GM12878 (cell line): Measurements from ENCODE around the gene MCUB. TPM values are rescaled to one million over a fixed set of nuclear protein-coding genes. Genes with fewer than 3 reads are reported as not detected.

Experiments
- ATAC-seq: fragments of 200-7000 bp; cut with Tn5 transposase; 3 replicates; pipeline ENCODE4 v1.9.1; 2020; ENCODE audit warnings: mild to moderate bottlenecking, moderate library complexity
- BruUV-seq: library from RNA; stranded (reverse); fragments of 400-500 nt; replicated peaks from 2 replicates; lab custom pipeline; 2021; lab: Mats Ljungman, UMichigan
- CTCF ChIA-PET: fragments of 300-600 bp; sonication (Branson Sonifier 250); formaldehyde crosslinking; extraction: SDS; loops from one replicate; lab custom pipeline; 2021; ENCODE audit warnings: inconsistent platforms; lab: Yijun Ruan, JAX
- POLR2A ChIA-PET: fragments of 350-600 bp; formaldehyde crosslinking; extraction: SDS; loops from one replicate; lab custom pipeline; 2021; ENCODE audit warnings: inconsistent platforms; lab: Charles Lee
- RAD21 ChIA-PET: fragments of 300-600 bp; sonication (Branson Sonifier 250); formaldehyde crosslinking; loops from one replicate; lab custom pipeline; 2023; ENCODE audit warnings: antibody characterized with exemption; ENCODE audit not compliant: unreplicated experiment; lab: Charles Lee
- SMC1A ChIA-PET: fragments of 300-600 bp; sonication (Branson Sonifier 250); formaldehyde crosslinking; loops from one replicate; lab custom pipeline; 2023; ENCODE audit not compliant: unreplicated experiment, uncharacterized antibody; lab: Charles Lee
- DNase-seq: peaks from one replicate; pipeline ENCODE4 v3.0.0-alpha.2; 2011; ENCODE audit warnings: low read depth, low spot score
- FAIRE-seq: peaks from 3 replicates; lab custom pipeline; 2011; peaks lifted over from hg19 to GRCh38; lab: Jason Lieb, UNC
- H2AFZ ChIP-seq: 2 replicates; pipeline ENCODE4 v1.6.0; 2011; ENCODE audit warnings: low read depth, low read length, control low read depth; ENCODE audit not compliant: control insufficient read depth
- H3K27ac ChIP-seq: 2 replicates; pipeline ENCODE4 v1.5.1; 2011; ENCODE audit warnings: control low read depth; ENCODE audit not compliant: control insufficient read depth, insufficient read depth
- H3K27me3 ChIP-seq, 2 experiments: replicated peaks in 1 of 2; 2 replicates each; pipeline versions ENCODE4 v1.6.0 to v1.6.1; 2011; ENCODE audit warnings: low read length in 1 of 2; ENCODE audit not compliant: control insufficient read depth in 2 of 2, insufficient read depth in 2 of 2
- H3K36me3 ChIP-seq, 2 experiments: 2 replicates each; pipeline ENCODE4 v1.5.1; 2011; ENCODE audit warnings: low read length in 1 of 2; ENCODE audit not compliant: control insufficient read depth in 2 of 2, insufficient read depth in 2 of 2
- H3K4me1 ChIP-seq: 2 replicates; pipeline ENCODE4 v1.6.1; 2011; ENCODE audit warnings: mild to moderate bottlenecking, low read length, moderate library complexity, mixed read lengths; ENCODE audit not compliant: control insufficient read depth, insufficient read depth
- H3K4me2 ChIP-seq: 2 replicates; pipeline ENCODE4 v1.6.0; 2011; ENCODE audit warnings: control low read depth; ENCODE audit not compliant: control insufficient read depth, insufficient read depth
- H3K4me3 ChIP-seq: fragments of 200-600 bp; sonication (generic); 2 replicates; pipeline ENCODE4 v1.5.1; 2016
- H3K79me2 ChIP-seq: 2 replicates; pipeline ENCODE4 v1.6.0; 2011; ENCODE audit warnings: low read length; ENCODE audit not compliant: control insufficient read depth, insufficient read depth
- H3K9ac ChIP-seq: 2 replicates; pipeline ENCODE4 v1.8.0; 2011; ENCODE audit warnings: low read length, control low read depth, mixed read lengths; ENCODE audit not compliant: control insufficient read depth, insufficient read depth
- H3K9me3 ChIP-seq: replicated peaks from 3 replicates; pipeline ENCODE4 v1.5.1; 2011; ENCODE audit warnings: mild to moderate bottlenecking, low read length; ENCODE audit not compliant: control insufficient read depth, insufficient read depth
- H4K20me1 ChIP-seq: 2 replicates; pipeline ENCODE4 v1.6.0; 2011; ENCODE audit not compliant: control insufficient read depth, insufficient read depth
- CREM ChIP-seq: IDR thresholded peaks from 2 replicates; pipeline ENCODE4 v1.6.1; 2014; ENCODE audit warnings: antibody characterized with exemption, low read depth
- HSF1 ChIP-seq: fragments of 150-350 bp; IDR thresholded peaks from 2 replicates; pipeline ENCODE4 v1.6.1; 2014; ENCODE audit warnings: mild to moderate bottlenecking, low read depth, low read length
- JUNB ChIP-seq: IDR thresholded peaks from 2 replicates; pipeline ENCODE4 v1.6.1; 2016; ENCODE audit warnings: antibody characterized with exemption, mild to moderate bottlenecking
- NRF1 ChIP-seq: conservative IDR thresholded peaks from 2 replicates; pipeline ENCODE4 v1.6.1; 2011; ENCODE audit warnings: mild to moderate bottlenecking, low read depth, low read length, improper control_type of control experiment
- PAX8 ChIP-seq: fragments of 450-650 bp; IDR thresholded peaks from 2 replicates; pipeline ENCODE4 v1.6.1; 2017; ENCODE audit warnings: mild to moderate bottlenecking, moderate library complexity
- PKNOX1 ChIP-seq: fragments of 450-650 bp; IDR thresholded peaks from 2 replicates; pipeline ENCODE4 v1.6.1; 2016; ENCODE audit warnings: mild to moderate bottlenecking
- PML ChIP-seq: IDR thresholded peaks from 2 replicates; pipeline ENCODE4 v1.6.1; 2012; ENCODE audit warnings: low read length, inconsistent platforms
- PRDM15 ChIP-seq: fragments of 450-650 bp; formaldehyde crosslinking; IDR thresholded peaks from 2 replicates; pipeline ENCODE4 v1.4.0; 2020; ENCODE audit warnings: mild to moderate bottlenecking, moderate library complexity
- SMAD1 ChIP-seq: fragments of 450-650 bp; IDR thresholded peaks from 2 replicates; pipeline ENCODE4 v1.6.1; 2018; ENCODE audit warnings: mild to moderate bottlenecking, low read depth; ENCODE audit not compliant: partially characterized antibody
- YY1 ChIP-seq: IDR thresholded peaks from 2 replicates; pipeline ENCODE4 v1.6.1; 2011; ENCODE audit warnings: low read depth, mild to moderate bottlenecking, low read length
- WGBS: methylation state at CpG from one replicate; pipeline ENCODE4 v1.1.6; 2016; ENCODE audit warnings: low lambda C conversion rate; ENCODE audit not compliant: insufficient replicate concordance, insufficient coverage; ENCODE audit errors: missing lambda C conversion rate; 5-methylcytosine and 5-hydroxymethylcytosine counted together
- in situ Hi-C: fragments of 300-500 bp; cut with MboI; formaldehyde crosslinking; loops from 9 replicates; pipeline ENCODE4 v1.14.3; 2018; ENCODE audit warnings: mixed read lengths
- intact Hi-C: fragments of 100-400 bp; cut with micrococcal nuclease; formaldehyde crosslinking; loops from one replicate; pipeline ENCODE4 v1.14.2; 2022; ENCODE audit not compliant: unreplicated experiment
- polyA plus RNA-seq, 11 experiments: library from polyadenylated mRNA; depleted of rRNA in 4 of 11; unstranded in 6 of 11; stranded (reverse) in 5 of 11; fragments of >200 nt; fragmentation: Nextera tagmentation in 4 of 11; fragmentation: Illumina TruSeq in 1 of 11; extraction: Ambion mirVana in 4 of 11; extraction: Trizol in 1 of 11; gene quantifications; 1 replicate in 1 of 11; 2 replicates in 10 of 11; pipeline versions ENCODE4 v1.2.1 to v1.2.3, GENCODE V29; 2011 to 2016; ENCODE audit warnings: inconsistent platforms in 2 of 11, missing spikeins in 2 of 11, low read depth in 1 of 11
- total RNA-seq, 4 experiments: library from RNA; depleted of rRNA in 3 of 4; stranded (reverse); fragments of >200 nt in 3 of 4; fragmentation: Illumina TruSeq in 1 of 4; extraction: Trizol in 1 of 4; gene quantifications; 2 replicates each; pipeline versions ENCODE4 v1.2.1 to v1.2.3, GENCODE V29; 2013 to 2021
- TF ChIP-seq, protein P1 (sequence below): IDR thresholded peaks from 2 replicates; pipeline ENCODE4 v1.6.1; 2012; ENCODE audit warnings: low read depth, low read length, improper control_type of control experiment
- TF ChIP-seq, protein P2 (sequence below): fragments of 450-650 bp; conservative IDR thresholded peaks from 2 replicates; pipeline ENCODE4 v1.6.1; 2017; ENCODE audit warnings: mild to moderate bottlenecking, moderate library complexity

MCUB gene
- total and polyA plus RNA-seq, 10 of the 15 experiments (the other 5 are each of a cell fraction or from before 2014, with no cell fraction given), result 4.7 to 63.7 (median 39.4) TPM

DNA sequence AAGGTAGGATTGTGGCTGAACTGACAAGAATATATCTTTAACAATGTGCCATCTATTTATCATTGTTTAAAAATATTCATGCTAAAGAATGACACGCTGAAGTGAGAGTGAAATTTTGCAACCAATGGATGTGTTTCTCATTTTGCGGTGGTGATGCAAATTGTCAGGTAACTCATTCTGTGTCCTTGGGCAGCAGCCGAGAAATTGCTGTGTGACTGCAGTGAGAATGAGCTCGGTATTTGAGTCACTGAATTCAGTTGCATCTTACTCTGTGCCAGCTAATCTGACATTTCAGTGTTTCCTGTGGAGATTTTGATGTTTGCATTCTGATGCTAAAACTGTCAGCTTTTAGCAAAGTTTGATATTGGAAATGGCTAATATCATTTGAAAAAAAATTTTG, 28.1 kb downstream of the MCUB start (continued):
- TF ChIP-seq PRDM15 (CRISPR knock-in tag), result no peak
- no peak for TF ChIP-seq NRF1
- TF ChIP-seq CREM, result 0 out of 2 replicates have a peak, but pooled peaks have one; percentile 16
- TF ChIP-seq JUNB, result peak; percentile 35; the same call in 1 of the 2 replicates

- H3K4me2 ChIP-seq, result no peak overlapping the region
- peaks cover 9% of the 10 kb centered on the region; the same call in 1 of the 2 replicates for H3K4me1 ChIP-seq
- CTCF ChIA-PET, result interaction anchor here (0.7 to 1.0 kb wide), 2 partner anchors 74 to 1000 kb away, joined by 3 read pairs; no protein-coding TSS in a partner anchor
- SMC1A ChIA-PET, result interaction anchor here (0.7 to 2.1 kb wide), 4 partner anchors 10 to 163 kb away, joined by 3 to 15 read pairs (median 4); no protein-coding TSS in a partner anchor
- BruUV-seq, result no TSS peak
- DNase-seq (no peak), FAIRE-seq (no peak), ATAC-seq (no peak; the same call in 2 of the 3 replicates)
- no peaks in the 10 kb centered on the region for H3K27me3 ChIP-seq
- WGBS, result 96% methylated on average over 2 of the region's 2 CpGs
- H3K79me2 ChIP-seq, result no peaks in the 10 kb centered on the region
- in situ Hi-C loops (no loop called here), intact Hi-C loops (loop anchor here (2.0 kb wide), 1 partner anchor 28 kb away; the partner anchor contains the start of gene MCUB)
- H2AFZ ChIP-seq, result no peak overlapping the region
- no peaks in the 10 kb centered on the region; the same call in 2 of the 3 replicates for H3K9me3 ChIP-seq
- POLR2A ChIA-PET, result no interaction called here
- no peak overlapping the region for H3K9ac ChIP-seq
- RAD21 ChIA-PET, result interaction anchor here (1.2 kb wide), 1 partner anchor 29 kb away, joined by 5 read pairs; the partner anchor contains the start of gene MCUB
- H3K36me3 ChIP-seq, result no peaks in the 10 kb centered on the region
- peaks cover 3% of the 10 kb centered on the region for H4K20me1 ChIP-seq
- H3K27ac ChIP-seq, result no peak overlapping the region
- no peak overlapping the region for H3K4me3 ChIP-seq
- TF ChIP-seq HSF1 (no peak), SMAD1 (no peak), PKNOX1 (no peak), YY1 (no peak), PML (no peak), PAX8 (no peak)
- TF ChIP-seq, protein P1, sequence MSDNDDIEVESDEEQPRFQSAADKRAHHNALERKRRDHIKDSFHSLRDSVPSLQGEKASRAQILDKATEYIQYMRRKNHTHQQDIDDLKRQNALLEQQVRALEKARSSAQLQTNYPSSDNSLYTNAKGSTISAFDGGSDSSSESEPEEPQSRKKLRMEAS, result no peak
- TF ChIP-seq, protein P2, sequence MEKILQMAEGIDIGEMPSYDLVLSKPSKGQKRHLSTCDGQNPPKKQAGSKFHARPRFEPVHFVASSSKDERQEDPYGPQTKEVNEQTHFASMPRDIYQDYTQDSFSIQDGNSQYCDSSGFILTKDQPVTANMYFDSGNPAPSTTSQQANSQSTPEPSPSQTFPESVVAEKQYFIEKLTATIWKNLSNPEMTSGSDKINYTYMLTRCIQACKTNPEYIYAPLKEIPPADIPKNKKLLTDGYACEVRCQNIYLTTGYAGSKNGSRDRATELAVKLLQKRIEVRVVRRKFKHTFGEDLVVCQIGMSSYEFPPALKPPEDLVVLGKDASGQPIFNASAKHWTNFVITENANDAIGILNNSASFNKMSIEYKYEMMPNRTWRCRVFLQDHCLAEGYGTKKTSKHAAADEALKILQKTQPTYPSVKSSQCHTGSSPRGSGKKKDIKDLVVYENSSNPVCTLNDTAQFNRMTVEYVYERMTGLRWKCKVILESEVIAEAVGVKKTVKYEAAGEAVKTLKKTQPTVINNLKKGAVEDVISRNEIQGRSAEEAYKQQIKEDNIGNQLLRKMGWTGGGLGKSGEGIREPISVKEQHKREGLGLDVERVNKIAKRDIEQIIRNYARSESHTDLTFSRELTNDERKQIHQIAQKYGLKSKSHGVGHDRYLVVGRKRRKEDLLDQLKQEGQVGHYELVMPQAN, result no peak
Observed at GRCh38 chr4:109589119-109589518, 29.1 kb downstream of the MCUB start.
